Measurements from ENCODE around the gene PGAP3. TPM values are rescaled to one million over a fixed set of nuclear protein-coding genes. Genes with fewer than 3 reads are reported as not detected.

Gene PGAP3
- total RNA-seq, 1 donor from 2014 or later: 12.2 TPM

DNA sequence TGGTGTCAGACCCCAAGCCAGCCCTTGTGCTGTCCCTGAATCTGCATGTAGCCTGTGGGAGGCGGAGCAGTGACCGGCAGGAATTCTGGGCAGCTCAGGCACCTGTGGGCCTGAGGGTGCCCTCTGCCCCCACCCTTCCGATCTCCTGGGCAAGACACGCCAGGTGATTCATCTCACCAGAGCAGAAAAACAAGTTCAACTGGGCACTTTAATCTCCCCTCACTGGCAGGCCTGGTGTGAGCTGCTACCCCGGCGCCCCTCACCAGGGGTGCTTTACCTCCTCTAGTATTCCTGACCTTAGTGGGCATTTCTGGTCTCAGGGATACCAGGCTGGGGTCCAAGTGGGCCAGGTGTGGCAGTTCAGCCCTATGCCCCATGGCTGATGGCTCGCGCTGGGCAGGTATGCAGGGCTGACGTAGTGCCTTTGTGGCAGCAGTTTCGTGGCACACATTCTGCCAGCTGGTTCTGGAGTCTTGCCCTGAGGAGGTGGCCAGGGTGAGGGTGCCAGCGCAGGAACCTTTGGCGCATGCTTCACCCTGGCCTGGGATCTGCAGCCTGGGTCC is 18.0 kb upstream of the PGAP3 start:
- H3K36me3 Mint-ChIP-seq (ENCODE audit: low read depth, unreplicated experiment): peaks cover 13% of the 10 kb centered on the region

DNA sequence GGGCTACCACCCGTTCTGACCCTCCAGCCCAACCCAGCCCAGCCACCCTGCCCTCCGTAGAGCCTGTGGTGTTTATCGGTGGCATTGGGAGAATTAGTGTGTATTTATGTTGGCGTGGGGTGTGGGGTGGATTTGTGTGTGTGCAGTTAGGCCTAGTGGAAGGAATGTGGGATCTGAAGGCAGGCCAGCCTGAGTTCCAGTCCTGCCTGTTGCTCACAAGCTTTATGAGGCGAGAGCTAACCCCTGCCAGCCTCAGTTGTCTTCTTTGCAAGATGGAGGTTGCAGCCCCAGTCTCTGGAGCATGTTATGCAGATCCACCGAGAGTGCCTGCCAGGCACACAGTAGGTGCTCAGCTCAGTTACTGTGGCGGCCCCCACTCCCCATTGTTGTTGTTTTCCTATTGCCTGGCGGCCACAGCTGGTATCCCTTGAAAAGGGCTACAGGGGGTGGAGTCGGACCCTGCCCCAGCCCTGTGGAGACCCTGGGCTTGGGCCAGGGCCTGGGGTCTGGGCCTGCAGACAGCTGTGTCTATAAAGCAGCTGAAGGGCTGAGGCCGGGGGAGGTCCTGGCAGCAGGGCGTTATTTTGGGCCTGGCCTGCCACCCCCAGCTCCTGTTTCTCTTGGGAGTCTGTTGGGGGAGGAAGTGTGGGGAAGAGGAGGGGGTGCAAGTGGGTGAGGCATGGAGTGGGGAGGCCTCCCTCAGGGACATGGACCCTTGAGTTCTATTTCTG is 17.1 kb upstream of the PGAP3 start:
- Mint-ChIP-seq H3K27me3 (ENCODE audit: low read depth, unreplicated experiment) (no peaks in the 10 kb centered on the region), H3K36me3 (ENCODE audit: low read depth, unreplicated experiment) (peaks cover 11% of the 10 kb centered on the region), H3K4me3 (ENCODE audit: unreplicated experiment) (peak overlapping the region; percentile 57), H3K9me3 (ENCODE audit: unreplicated experiment) (no peaks in the 10 kb centered on the region), H3K4me1 (ENCODE audit: low read depth, unreplicated experiment) (peaks cover 18% of the 10 kb centered on the region), H3K27ac (ENCODE audit: unreplicated experiment) (peak overlapping the region; percentile 86)
- Histone ChIP-seq H4K20me1 (ENCODE audit: insufficient read depth, low read length) (peaks cover 70% of the 10 kb centered on the region), H3K4me2 (ENCODE audit: low read length) (no peak overlapping the region), H3K27ac (ENCODE audit: low read depth, low read length) (no peak overlapping the region), H3K79me2 (ENCODE audit: insufficient read depth, low read length) (peaks cover 62% of the 10 kb centered on the region), H3K36me3 (ENCODE audit: insufficient read depth, low read length) (peaks cover 8% of the 10 kb centered on the region), H3K9ac (ENCODE audit: low read length) (no peak overlapping the region), H3K4me3 (ENCODE audit: insufficient read depth, low read depth, low read length) (no peak overlapping the region), H3K4me1 (ENCODE audit: insufficient read depth, low read length) (peaks cover 22% of the 10 kb centered on the region), H3K27me3 (ENCODE audit: insufficient read depth, low read length) (no peaks in the 10 kb centered on the region), H2AFZ (ENCODE audit: low read depth, low read length) (no peak overlapping the region), H3K9me3 (ENCODE audit: insufficient read depth, low read depth, low read length) (no peaks in the 10 kb centered on the region)
- FAIRE-seq: no peak
- TF ChIP-seq EZH2 (IDR thresholded peaks at IDR 0.05; ENCODE audit: insufficient read depth, low read length): no peak
- TF ChIP-seq CTCF (IDR thresholded peaks at IDR 0.05; ENCODE audit: insufficient read depth, low read depth, low read length): peak; percentile 31
- DNase-seq (ENCODE audit: low read depth): peak; percentile 21

More for the DNA sequence above, 18.0 kb upstream of the PGAP3 start:
- Mint-ChIP-seq H3K4me1 (ENCODE audit: low read depth, unreplicated experiment) (peaks cover 18% of the 10 kb centered on the region), H3K4me3 (ENCODE audit: unreplicated experiment) (no peak overlapping the region), H3K9me3 (ENCODE audit: unreplicated experiment) (no peaks in the 10 kb centered on the region), H3K27me3 (ENCODE audit: low read depth, unreplicated experiment) (no peaks in the 10 kb centered on the region), H3K27ac (ENCODE audit: unreplicated experiment) (no peak overlapping the region)
- TF ChIP-seq EZH2 (IDR thresholded peaks at IDR 0.05; ENCODE audit: insufficient read depth, low read length) (no peak), CTCF (IDR thresholded peaks at IDR 0.05; ENCODE audit: insufficient read depth, low read depth, low read length) (no peak)
- Histone ChIP-seq H3K36me3 (ENCODE audit: insufficient read depth, low read length) (peaks cover 12% of the 10 kb centered on the region), H3K4me2 (ENCODE audit: low read length) (no peak overlapping the region), H3K79me2 (ENCODE audit: insufficient read depth, low read length) (peaks cover 55% of the 10 kb centered on the region), H3K27ac (ENCODE audit: low read depth, low read length) (no peak overlapping the region), H3K27me3 (ENCODE audit: insufficient read depth, low read length) (no peaks in the 10 kb centered on the region), H3K4me1 (ENCODE audit: insufficient read depth, low read length) (peaks cover 20% of the 10 kb centered on the region), H2AFZ (ENCODE audit: low read depth, low read length) (no peak overlapping the region), H3K9me3 (ENCODE audit: insufficient read depth, low read depth, low read length) (no peaks in the 10 kb centered on the region), H3K4me3 (ENCODE audit: insufficient read depth, low read depth, low read length) (no peak overlapping the region), H3K9ac (ENCODE audit: low read length) (no peak overlapping the region), H4K20me1 (ENCODE audit: insufficient read depth, low read length) (peaks cover 71% of the 10 kb centered on the region)
- DNase-seq (ENCODE audit: low read depth): no peak
- no peak for FAIRE-seq

DNA sequence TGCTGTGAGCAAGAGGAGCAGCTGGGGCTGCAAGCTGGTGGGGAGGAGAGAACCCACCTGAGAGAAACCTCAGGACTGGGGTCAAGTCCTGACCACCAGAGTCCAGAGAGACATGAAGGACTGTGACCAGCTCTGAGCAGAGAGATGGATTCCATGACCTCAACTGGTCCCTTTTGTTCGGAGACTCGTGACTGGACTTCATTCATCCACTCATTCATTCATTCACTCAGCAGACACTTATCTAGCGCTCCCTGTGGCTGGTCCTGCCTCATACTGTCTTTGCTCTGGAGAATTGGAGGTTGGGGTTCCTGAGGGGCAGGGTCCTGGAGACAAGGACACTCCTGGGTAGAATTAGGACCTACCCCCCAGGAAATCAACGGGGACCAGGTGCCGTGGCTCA is 16.1 kb upstream of the PGAP3 start:
- DNase-seq (ENCODE audit: low read depth) (no peak), FAIRE-seq (no peak)
- Histone ChIP-seq H3K79me2 (ENCODE audit: insufficient read depth, low read length) (peaks cover 66% of the 10 kb centered on the region), H3K36me3 (ENCODE audit: insufficient read depth, low read length) (peaks cover 8% of the 10 kb centered on the region), H3K4me2 (ENCODE audit: low read length) (no peak overlapping the region), H3K27me3 (ENCODE audit: insufficient read depth, low read length) (no peaks in the 10 kb centered on the region), H3K4me1 (ENCODE audit: insufficient read depth, low read length) (peaks cover 22% of the 10 kb centered on the region), H4K20me1 (ENCODE audit: insufficient read depth, low read length) (peaks cover 70% of the 10 kb centered on the region), H3K9ac (ENCODE audit: low read length) (no peak overlapping the region), H2AFZ (ENCODE audit: low read depth, low read length) (no peak overlapping the region), H3K4me3 (ENCODE audit: insufficient read depth, low read depth, low read length) (no peak overlapping the region), H3K9me3 (ENCODE audit: insufficient read depth, low read depth, low read length) (no peaks in the 10 kb centered on the region), H3K27ac (ENCODE audit: low read depth, low read length) (no peak overlapping the region)
- Mint-ChIP-seq H3K4me1 (ENCODE audit: low read depth, unreplicated experiment) (peaks cover 18% of the 10 kb centered on the region), H3K27me3 (ENCODE audit: low read depth, unreplicated experiment) (no peaks in the 10 kb centered on the region), H3K36me3 (ENCODE audit: low read depth, unreplicated experiment) (peaks cover 11% of the 10 kb centered on the region), H3K27ac (ENCODE audit: unreplicated experiment) (no peak overlapping the region), H3K4me3 (ENCODE audit: unreplicated experiment) (no peak overlapping the region), H3K9me3 (ENCODE audit: unreplicated experiment) (no peaks in the 10 kb centered on the region)
- TF ChIP-seq CTCF (IDR thresholded peaks at IDR 0.05; ENCODE audit: insufficient read depth, low read depth, low read length) (no peak), EZH2 (IDR thresholded peaks at IDR 0.05; ENCODE audit: insufficient read depth, low read length) (no peak)
